Activated gamma-delta T cell treated with Interleukin-2 at 50 U/mL for 16 hours (primary cell): Measurements from ENCODE around the gene TRIM71.
"Not testable (repeated sequence)": the region's sequence is repeated elsewhere in the genome, so short reads cannot be mapped to it uniquely, and the experiment has no call there.

Experiments used
- DNase-seq: peaks from one replicate; pipeline ENCODE4 v3.0.0-alpha.2; 2020

TRIM71 gene

GRCh38 chr3:32844322-32844654 is 26.5 kb downstream of the TRIM71 start:
- no peak for DNase-seq

- DNase-seq: no peak
Measured at GRCh38 chr3:32844914-32845313, 27.1 kb downstream of the TRIM71 start.

GRCh38 chr3:32845546-32845945 is 27.7 kb downstream of the TRIM71 start:
- DNase-seq: not testable (repeated sequence)

GRCh38 chr3:32847045-32847444 is 29.2 kb downstream of the TRIM71 start:
- not testable (repeated sequence) for DNase-seq

GRCh38 chr3:32847528-32847927 is 29.7 kb downstream of the TRIM71 start:
- no peak for DNase-seq

GRCh38 chr3:32848215-32848614 is 30.4 kb downstream of the TRIM71 start:
- DNase-seq: no peak

- DNase-seq: no peak
Measured at GRCh38 chr3:32849046-32849445, 31.2 kb downstream of the TRIM71 start.

GRCh38 chr3:32850226-32850625 is 32.4 kb downstream of the TRIM71 start:
- no peak for DNase-seq

GRCh38 chr3:32850636-32851035 is 32.8 kb downstream of the TRIM71 start:
- no peak for DNase-seq

- no peak for DNase-seq
Measured at GRCh38 chr3:32852146-32852545, 34.3 kb downstream of the TRIM71 start.

GRCh38 chr3:32855350-32855953 is 37.7 kb downstream of the TRIM71 start:
- no peak for DNase-seq

- no peak for DNase-seq
Measured at GRCh38 chr3:32856355-32856889, 38.6 kb downstream of the TRIM71 start.

- no peak for DNase-seq
Measured at GRCh38 chr3:32856901-32857507, 39.2 kb downstream of the TRIM71 start.

- no peak for DNase-seq
Measured at GRCh38 chr3:32857921-32858320, 40.1 kb downstream of the TRIM71 start.

- DNase-seq: no peak
Measured at GRCh38 chr3:32859604-32860237, 41.9 kb downstream of the TRIM71 start.

GRCh38 chr3:32860499-32860898 is 42.7 kb downstream of the TRIM71 start:
- no peak for DNase-seq

GRCh38 chr3:32861681-32862080 is 43.9 kb downstream of the TRIM71 start:
- no peak for DNase-seq

- no peak for DNase-seq
Measured at GRCh38 chr3:32862247-32862935, 44.6 kb downstream of the TRIM71 start.

- DNase-seq: no peak
Measured at GRCh38 chr3:32862936-32863487, 45.2 kb downstream of the TRIM71 start.

GRCh38 chr3:32865383-32865782 is 47.6 kb downstream of the TRIM71 start:
- DNase-seq: no peak

- DNase-seq: no peak
Measured at GRCh38 chr3:32866533-32866932, 48.7 kb downstream of the TRIM71 start.

GRCh38 chr3:32867954-32868353 is 50.2 kb downstream of the TRIM71 start:
- no peak for DNase-seq

GRCh38 chr3:32868719-32869512 is 51.1 kb downstream of the TRIM71 start:
- DNase-seq: no peak
